Measurements from ENCODE around the gene MAP2K6.
A peak's percentile ranks its signal among the peaks of the same experiment; 100 is the strongest.

Gene MAP2K6

GRCh38 chr17:69411766-69412165 is 2.7 kb upstream of the MAP2K6 start:
- TF ChIP-seq CTCF (conservative IDR thresholded peaks at IDR 0.05; ENCODE audit: low read depth, low read length) = no peak
- no peak overlapping the region for H3K4me3 ChIP-seq (ENCODE audit: low read depth, low read length)
- DNase-seq (ENCODE audit: low read depth) = no peak

GRCh38 chr17:69412251-69412671 is 2.2 kb upstream of the MAP2K6 start:
- TF ChIP-seq CTCF (conservative IDR thresholded peaks at IDR 0.05; ENCODE audit: low read depth, low read length) = no peak
- H3K4me3 ChIP-seq (ENCODE audit: low read depth, low read length) = no peak overlapping the region
- DNase-seq (ENCODE audit: low read depth) = no peak

GRCh38 chr17:69415431-69415830 is 934 bp downstream of the MAP2K6 start:
- peak overlapping the region; percentile 61 for H3K4me3 ChIP-seq (ENCODE audit: low read depth, low read length)
- no peak for DNase-seq (ENCODE audit: low read depth)
- TF ChIP-seq CTCF (conservative IDR thresholded peaks at IDR 0.05; ENCODE audit: low read depth, low read length) = no peak

GRCh38 chr17:69417545-69418483 is 3.3 kb downstream of the MAP2K6 start:
- TF ChIP-seq CTCF (conservative IDR thresholded peaks at IDR 0.05; ENCODE audit: low read depth, low read length) = no peak
- H3K4me3 ChIP-seq (ENCODE audit: low read depth, low read length) = no peak overlapping the region
- peak; percentile 66 for DNase-seq (ENCODE audit: low read depth)

GRCh38 chr17:69418535-69418934 is 4.0 kb downstream of the MAP2K6 start:
- H3K4me3 ChIP-seq (ENCODE audit: low read depth, low read length) = no peak overlapping the region
- TF ChIP-seq CTCF (conservative IDR thresholded peaks at IDR 0.05; ENCODE audit: low read depth, low read length) = no peak

GRCh38 chr17:69423450-69423849 is 9.0 kb downstream of the MAP2K6 start:
- peak; percentile 26 for DNase-seq (ENCODE audit: low read depth)
- H3K4me3 ChIP-seq (ENCODE audit: low read depth, low read length) = no peak overlapping the region
- TF ChIP-seq CTCF (conservative IDR thresholded peaks at IDR 0.05; ENCODE audit: low read depth, low read length) = no peak

More at GRCh38 chr17:69418535-69418934, 4.0 kb downstream of the MAP2K6 start:
- DNase-seq (ENCODE audit: low read depth) = peak; percentile 27

Measured in choroid plexus epithelial cell (primary cell).